HPDE6-E6E7 (cell line): ENCODE measurements around the gene RPN2.

Experiments used
- DNase-seq: peaks from one replicate; pipeline ENCODE4 v3.0.0; 2011; ENCODE audit warnings: missing footprints; ENCODE audit errors: extremely low spot score

Gene RPN2

GRCh38 chr20:37185686-37186085, 6.6 kb downstream of the RPN2 start:
- no peak for DNase-seq

DNA sequence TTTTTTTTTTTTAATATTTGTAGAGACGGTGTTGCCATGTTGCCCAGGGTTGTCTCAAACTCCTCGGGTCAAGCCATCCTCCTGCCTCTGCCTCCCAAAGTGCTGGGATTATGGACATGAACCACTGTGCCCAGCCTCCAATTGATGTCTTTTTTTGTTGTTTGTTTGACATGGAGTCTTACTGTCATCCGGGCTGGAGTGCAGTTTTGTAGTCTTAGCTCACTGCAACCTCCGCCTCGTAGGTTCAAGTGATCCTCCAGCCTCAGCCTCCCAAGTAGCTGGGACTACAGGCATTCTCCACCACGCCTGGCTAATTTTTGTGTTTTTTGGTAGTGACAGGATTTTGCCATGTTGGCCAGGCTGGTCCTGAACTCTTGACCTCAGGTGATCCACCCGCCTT, 9.7 kb downstream of the RPN2 start:
- DNase-seq: no peak

DNA sequence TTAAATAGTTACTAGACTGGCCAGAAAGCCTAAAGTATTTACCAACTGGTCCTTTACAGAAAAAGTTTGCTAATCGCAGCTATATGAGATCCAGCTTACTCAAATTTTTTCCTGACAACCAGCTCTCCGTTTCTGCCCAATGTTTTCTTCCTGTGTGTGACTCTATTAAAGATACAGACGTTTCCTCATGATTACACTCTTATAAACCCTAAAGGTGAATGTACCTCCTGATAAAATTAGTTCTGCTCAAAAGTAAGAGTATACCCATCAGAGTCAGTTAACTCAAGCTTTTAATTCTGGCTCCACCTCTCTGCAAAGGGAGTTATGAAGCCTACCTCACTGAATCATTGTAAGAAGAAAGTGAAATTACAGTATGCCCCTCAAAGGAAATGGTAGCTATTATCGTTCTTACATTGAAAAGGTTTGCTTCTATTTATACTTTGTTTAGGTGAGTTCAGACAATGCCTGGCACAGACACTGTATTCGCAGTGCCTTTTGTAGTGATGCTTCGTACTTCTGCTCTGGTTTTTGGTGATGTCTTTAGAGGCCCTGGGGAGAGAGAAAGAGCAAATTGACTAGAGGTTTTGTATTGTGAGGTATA, 10.4 kb downstream of the RPN2 start:
- DNase-seq: no peak

GRCh38 chr20:37190354-37191112, 11.4 kb downstream of the RPN2 start:
- DNase-seq: no peak

DNA sequence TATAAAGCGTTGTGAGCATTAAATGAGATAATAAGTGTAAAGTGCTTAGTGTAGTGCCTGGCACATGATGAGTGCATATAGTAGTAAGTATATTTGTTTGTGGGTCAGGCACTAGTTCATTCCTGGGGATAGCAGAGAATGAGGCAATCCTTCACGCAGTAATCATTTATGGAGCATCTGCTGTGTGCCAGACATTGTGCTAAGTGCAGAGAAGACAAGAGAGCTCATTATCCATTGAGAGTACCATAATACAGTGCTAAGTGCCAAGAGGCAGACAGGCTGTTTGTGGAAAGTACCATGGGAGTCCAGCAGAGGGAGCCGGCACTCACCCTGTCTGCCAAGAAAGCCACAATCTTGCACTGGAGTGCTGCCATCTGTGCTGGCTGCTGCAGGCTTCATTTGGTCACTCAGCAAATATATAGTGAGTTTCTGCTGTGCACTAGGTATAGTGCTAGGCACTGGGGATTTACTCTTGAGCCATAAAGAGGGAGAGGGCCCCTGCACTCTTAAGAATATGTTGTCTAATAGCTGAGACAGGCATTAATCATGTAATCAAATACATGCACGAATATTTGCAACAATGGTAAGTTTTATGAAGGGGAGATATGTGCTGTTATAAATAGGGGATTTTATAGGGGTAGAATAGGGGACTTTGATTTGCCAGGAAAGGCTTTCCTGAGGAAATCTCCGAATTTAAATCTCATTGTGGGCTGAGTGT, 13.2 kb downstream of the RPN2 start:
- peak; percentile 95 for DNase-seq

DNA sequence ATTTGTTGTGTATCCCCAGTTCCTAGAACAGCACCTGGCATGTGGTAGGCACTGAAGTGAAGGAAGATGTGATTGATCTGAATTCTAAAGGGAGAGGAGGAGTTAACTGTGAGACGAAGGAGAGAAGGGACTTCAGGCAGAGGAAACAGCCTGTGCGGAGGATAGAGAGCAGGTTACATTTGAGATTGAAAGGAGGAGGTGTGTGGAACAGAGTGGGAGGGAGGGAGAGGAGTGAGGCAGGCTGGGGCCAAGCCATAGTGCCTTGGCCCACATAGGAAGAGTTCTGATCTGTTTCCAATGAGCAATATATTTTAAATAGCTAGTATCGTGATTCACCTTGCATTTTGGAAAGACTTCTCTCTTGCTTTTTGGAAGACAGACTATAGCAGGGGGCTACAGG, 14.1 kb downstream of the RPN2 start:
- no peak for DNase-seq

GRCh38 chr20:37193821-37194220, 14.7 kb downstream of the RPN2 start:
- no peak for DNase-seq

DNA sequence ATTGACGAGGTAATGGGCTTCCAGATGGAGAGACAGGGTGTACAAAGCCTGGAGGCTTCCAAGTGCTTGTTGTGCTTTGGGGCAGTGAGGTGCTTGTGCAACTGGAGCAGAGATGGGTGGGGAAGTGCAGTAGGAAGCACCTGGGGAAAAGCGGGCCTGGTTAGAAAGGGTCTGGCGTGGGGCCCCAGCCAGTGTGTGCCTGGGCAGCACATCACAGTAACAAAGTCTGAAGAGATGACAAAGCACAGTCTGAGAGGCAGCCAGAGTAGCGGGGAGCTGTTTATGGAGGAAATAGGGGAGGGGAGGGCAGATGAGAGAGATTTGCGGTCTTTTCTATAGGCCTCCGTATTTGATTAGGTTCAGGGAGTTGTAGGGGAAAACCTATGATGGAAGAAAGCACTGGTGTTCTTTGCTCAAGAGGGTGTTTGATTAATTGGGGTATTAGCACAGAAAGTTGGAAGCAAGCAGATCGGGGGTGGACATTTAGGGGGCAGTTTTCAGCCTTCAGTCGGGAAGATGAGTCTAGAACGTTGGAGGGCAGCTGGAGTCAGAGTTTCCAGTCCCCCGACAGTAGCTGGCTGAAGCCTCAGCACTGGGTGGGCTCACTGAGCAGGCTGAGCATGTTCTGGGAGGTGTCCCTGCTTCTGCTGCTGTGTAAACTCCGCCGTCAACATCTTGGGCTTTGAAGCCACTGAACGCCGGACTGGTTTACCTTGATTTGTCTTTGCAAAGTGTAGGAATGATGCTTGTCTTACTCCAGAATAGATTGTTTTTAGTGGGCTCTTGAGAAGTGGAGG, 15.7 kb downstream of the RPN2 start:
- no peak for DNase-seq

DNA sequence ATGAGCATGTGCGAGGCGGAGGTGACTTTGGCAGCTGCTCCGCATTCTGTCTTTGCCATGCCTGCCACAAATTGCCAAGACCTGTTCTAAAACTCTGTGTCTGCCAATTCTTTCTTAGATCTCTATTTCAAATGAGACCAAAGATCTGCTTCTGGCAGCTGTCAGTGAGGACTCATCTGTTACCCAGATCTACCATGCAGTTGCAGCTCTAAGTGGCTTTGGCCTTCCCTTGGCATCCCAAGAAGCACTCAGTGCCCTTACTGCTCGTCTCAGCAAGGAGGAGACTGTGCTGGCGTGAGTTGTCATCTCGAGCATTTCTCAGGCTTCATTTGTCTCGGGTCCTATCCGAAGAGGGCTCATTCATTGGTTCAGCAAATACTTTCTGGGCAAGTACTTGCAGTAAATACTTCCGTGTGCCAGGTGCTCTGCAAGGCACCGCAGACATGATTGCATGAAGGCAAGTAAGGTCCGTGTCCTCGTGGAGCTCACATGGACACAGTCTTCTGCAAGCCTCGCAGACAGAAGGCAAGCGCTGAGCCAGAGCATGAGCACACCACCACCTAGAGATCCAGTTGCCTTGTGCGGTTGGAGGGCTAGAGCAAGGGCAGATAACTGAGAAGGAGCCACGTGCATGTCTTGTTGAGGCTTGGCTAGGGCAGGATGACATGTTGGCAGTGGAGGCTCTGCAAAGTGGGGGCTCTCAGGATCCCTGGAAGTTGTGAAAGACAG, 20.0 kb downstream of the RPN2 start:
- DNase-seq: no peak

- DNase-seq: no peak
Measured at GRCh38 chr20:37200376-37200775, 21.2 kb downstream of the RPN2 start.

GRCh38 chr20:37200926-37201826, 22.0 kb downstream of the RPN2 start:
- DNase-seq: no peak

GRCh38 chr20:37201827-37202162, 22.7 kb downstream of the RPN2 start:
- no peak for DNase-seq

GRCh38 chr20:37202267-37202943, 23.3 kb downstream of the RPN2 start:
- peak; percentile 93 for DNase-seq

DNA sequence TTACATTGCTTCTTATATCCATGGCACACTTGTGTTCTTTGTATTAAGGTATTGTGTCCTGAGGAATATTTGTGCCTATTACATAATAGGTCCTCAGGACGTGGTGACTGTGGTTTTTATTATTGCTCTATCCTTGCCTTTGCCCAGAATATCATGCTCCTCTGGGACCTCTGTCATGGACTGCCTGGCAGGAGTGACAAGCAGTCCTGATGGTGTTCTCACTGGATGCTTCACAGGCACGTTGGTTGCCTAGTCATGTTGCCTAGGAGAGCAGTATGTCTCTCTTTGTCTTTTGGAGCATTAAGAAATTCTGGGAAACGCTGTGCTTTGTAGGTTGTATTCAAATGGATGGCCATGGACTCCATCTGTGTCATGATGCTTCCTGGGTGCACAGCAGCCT, 24.9 kb downstream of the RPN2 start:
- no peak for DNase-seq

DNA sequence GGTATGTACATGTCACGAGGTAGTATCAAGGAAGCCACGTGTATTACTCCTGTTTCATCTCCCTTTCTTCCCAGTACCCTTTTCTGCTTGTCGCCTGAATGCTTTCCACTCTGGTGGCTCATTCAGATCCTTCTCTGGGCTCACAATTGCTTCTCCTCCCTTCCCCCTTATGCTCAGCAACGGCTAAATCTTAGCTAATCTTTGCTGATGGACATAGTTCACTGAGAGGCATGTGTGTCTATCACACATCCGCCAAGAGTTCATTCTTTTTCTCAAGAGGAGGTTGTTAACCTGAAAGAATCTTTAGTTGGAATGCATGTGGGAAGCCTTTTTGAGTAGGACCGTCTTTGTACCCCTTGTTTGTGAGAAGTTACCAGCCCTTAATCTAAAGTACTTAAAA, 26.0 kb downstream of the RPN2 start:
- DNase-seq: no peak

DNA sequence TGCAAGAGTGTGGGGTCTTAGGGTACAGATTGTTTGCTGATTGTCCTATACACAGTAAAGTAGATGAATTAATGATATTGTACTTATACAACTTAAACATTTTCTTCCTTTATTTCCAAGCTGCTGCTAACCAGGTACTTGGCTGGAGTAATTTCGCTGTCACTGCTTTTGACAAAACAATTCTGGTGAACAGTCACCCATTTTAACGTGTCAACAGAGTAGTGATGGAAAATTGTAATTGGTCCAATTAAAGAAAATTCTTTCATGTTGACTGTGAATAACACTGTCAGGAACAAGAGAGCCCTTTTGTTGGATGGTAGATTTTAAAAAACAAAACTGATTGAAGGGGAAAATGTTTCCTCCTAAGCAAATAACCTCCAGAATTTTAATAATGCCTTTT, 26.7 kb downstream of the RPN2 start:
- no peak for DNase-seq

- no peak for DNase-seq
Measured at GRCh38 chr20:37207171-37207570, 28.0 kb downstream of the RPN2 start.

- DNase-seq: no peak
Measured at GRCh38 chr20:37209193-37209592, 30.1 kb downstream of the RPN2 start.

GRCh38 chr20:37209661-37210314, 30.7 kb downstream of the RPN2 start:
- DNase-seq: no peak

DNA sequence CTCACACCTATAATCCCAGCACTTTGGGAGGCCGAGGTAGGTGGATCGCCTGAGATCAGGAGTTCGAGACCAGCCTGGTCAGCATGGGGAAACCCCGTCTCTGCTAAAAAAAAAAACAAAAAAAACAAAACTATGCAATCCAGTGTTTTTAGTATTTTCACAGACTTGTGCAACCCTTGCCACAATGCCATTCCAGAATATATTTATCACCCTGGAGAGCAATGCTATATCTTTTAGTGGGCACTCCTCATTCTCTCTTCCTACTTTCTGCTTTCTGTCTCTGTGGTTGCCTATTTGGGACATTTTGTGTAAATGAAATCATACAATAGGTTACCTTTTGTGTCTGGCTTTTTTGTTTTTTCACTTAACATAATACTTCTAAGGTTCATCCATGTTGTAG, 39.3 kb downstream of the RPN2 start:
- no peak for DNase-seq
